T47D (cell line): Measurements from ENCODE around the gene FLNC.

Source experiments
- DNase-seq, 2 experiments: peaks; one replicate each; pipeline versions ENCODE4 v3.0.0 to v3.0.0-alpha.2; 2011 to 2012; ENCODE audit warnings: low read depth in 1 of 2, low spot score in 1 of 2
- JUND ChIP-seq: IDR thresholded peaks from 2 replicates; pipeline ENCODE4 v1.6.1; 2012; ENCODE audit warnings: low read depth
- in situ Hi-C: cut with HindIII; loops from 2 replicates; pipeline ENCODE4 v1.10.0; 2016; ENCODE audit warnings: low sequenced_read_pairs, low pct_unique_long_range_greater_than_20kb

FLNC gene

GRCh38 chr7:128893251-128894100 lies 63.3 kb downstream of the FLNC start:
- in situ Hi-C loops = no loop called here
- TF ChIP-seq JUND = no peak
- no peak for DNase-seq

DNA sequence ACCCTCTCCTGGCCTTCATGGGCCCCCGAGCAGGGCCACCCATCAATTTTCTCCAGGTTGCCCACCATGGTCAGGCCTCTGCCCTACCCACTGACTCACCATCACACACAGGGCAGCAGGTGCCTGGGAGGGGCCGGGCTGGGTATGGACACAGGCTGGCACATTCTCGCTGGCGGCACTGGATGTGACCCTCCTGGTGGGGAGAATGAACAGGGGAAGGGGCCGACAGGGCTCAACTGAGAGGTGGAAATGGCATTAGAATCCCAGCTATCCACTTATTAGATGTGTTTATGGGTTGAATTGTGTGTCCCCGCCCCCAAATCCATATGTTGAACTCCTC lies 63.9 kb downstream of the FLNC start:
- in situ Hi-C loops = no loop called here
- DNase-seq = no peak
- TF ChIP-seq JUND = no peak

- in situ Hi-C loops = no loop called here
- TF ChIP-seq JUND = no peak
Measured at GRCh38 chr7:128895320-128895719, 65.1 kb downstream of the FLNC start.

GRCh38 chr7:128899392-128899791 lies 69.2 kb downstream of the FLNC start:
- no peak for TF ChIP-seq JUND
- in situ Hi-C loops = no loop called here
- DNase-seq = peak in 1 of 2 experiments; percentile 12

More at GRCh38 chr7:128895320-128895719, 65.1 kb downstream of the FLNC start:
- no peak for DNase-seq

DNA sequence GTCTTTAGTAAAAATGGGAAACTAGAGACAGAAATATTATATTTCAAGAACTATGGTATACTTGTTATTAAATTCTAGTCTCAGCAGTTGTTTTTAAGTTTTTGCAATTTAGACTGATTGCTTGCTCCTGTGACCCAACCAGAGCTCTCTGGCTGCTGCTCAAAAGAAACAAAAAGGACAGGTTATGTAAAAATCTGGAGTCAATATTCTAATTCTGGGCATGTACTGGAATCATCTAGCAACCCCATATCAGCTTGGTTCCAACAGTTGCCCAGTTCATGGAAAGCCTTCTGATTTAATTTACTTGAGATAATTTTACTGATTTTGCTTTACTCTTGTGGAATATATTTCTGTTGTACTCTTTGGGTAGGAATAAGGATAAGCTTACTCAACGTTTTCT lies 70.0 kb downstream of the FLNC start:
- DNase-seq = no peak
- in situ Hi-C loops = no loop called here
- TF ChIP-seq JUND = no peak

GRCh38 chr7:128902761-128903585 lies 72.8 kb downstream of the FLNC start:
- no peak for TF ChIP-seq JUND
- no peak for DNase-seq
- in situ Hi-C loops = no loop called here

DNA sequence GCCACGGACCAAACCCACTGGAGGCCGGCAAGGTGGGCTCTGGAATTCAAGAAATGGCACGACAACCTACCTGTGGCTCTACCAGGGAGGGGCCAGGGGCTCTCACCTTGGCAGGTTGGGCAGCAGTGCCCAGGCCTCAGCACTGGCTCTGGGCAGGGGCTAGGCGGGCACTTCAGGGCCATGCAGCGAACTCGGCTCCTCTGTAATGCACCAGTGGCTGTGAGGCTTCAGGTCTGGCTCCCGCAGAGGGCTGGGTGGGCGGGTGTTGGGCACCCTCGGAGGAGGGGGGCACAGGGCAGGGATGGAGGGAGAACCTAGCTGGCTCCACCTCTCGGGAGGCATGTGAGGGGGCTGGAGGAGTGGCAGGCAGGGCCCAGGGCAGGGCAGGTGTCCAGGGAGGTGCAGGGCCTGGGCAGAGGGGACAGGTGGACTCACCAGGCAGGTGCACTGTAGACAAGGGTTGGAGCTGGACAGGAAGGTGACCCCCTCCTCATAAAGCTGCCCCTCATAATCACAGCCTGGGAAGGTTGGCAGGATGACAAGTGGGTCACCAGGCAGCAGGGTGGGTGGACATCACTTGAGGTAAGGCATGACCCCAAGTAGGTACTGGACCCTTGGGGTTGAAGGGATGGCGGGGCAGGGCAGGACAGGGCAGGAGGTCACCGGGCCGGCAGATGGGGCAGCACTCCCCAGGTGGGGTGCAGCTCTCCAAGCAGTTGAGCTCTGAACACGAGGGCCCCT lies 73.6 kb downstream of the FLNC start:
- in situ Hi-C loops = no loop called here
- no peak for DNase-seq
- TF ChIP-seq JUND = no peak

- peak; percentile 63 to 69 for DNase-seq
- in situ Hi-C loops = no loop called here
- TF ChIP-seq JUND = no peak
Measured at GRCh38 chr7:128904381-128905197, 74.4 kb downstream of the FLNC start.

GRCh38 chr7:128906001-128906765 lies 76.0 kb downstream of the FLNC start:
- TF ChIP-seq JUND = no peak
- in situ Hi-C loops = no loop called here
- DNase-seq = no peak

GRCh38 chr7:128906766-128907559 lies 76.8 kb downstream of the FLNC start:
- TF ChIP-seq JUND = no peak
- DNase-seq = no peak
- in situ Hi-C loops = no loop called here
